ENCODE measurements around the gene ZNF74.

Gene ZNF74

DNA sequence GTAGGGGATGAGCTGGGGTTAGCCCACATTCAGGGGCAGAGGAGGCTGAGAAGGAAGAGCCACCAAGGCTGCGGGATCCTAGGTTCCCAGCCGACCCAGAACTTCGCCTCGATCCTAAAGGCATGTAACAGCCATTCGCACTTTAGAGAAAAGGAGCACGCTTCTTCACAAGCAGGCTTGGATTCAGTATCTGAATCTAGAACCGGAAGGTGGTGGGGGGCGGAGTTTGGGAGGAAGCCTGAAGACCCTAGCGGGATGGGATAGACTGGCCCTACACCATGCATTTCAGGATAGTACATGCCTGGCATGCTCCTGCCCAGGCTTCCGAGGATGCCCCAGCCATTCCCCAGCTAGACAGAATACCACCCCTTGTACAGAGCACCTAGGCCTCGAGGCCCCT lies 39.2 kb downstream of the ZNF74 start:
- DNase-seq (ENCODE audit: low read depth): no peak

DNA sequence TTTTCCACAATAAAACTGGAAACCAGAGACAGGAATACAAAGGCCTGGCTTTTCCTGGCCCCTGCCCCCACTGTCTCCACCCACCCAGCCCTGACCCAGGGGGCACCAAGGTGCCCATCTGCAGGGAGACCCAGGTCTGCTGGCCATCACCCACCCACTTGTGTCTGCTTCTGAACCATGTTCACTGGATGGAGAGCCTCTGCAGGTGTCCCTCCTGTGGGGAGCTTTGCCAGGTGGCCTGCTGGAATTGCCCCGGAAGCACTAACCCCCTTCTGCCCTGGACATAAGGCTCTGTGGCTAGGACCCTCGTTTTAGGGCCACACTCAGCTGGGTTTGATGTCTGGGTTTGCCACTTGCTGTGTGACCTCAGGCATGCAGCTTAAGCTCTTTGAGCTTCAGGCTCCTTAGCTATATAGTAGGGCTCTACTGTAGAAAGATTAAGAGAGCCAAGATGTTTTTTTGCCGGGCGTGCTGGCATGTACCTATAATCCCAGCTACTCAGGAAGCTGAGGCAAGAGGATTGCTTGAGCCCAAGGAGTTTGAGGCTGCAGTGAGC lies 39.8 kb downstream of the ZNF74 start:
- DNase-seq (ENCODE audit: low read depth): no peak

DNA sequence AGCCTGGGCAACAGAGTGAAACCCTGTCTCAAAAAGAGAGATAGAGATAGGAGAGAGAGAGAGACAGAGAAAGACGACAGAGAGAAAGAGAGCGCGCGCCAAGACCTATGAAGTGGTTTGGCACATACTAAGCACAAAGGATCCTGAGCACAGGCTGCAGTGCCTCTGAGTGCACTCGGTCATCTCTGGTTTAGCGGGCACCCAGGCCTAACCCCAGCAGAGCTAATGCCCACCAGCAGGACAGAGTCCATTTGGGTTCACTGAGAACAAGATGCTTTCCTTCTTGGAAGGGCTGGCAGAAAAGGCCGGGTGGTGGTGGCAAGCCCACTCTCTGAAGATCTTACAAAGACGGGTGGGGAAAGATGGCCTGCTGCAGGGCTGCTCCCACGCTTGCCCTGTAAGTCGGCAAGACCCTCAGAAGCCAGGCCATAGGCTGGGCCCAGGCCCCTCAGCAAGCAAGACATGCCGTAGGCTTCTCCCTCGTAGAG lies 40.4 kb downstream of the ZNF74 start:
- DNase-seq (ENCODE audit: low read depth): no peak

DNA sequence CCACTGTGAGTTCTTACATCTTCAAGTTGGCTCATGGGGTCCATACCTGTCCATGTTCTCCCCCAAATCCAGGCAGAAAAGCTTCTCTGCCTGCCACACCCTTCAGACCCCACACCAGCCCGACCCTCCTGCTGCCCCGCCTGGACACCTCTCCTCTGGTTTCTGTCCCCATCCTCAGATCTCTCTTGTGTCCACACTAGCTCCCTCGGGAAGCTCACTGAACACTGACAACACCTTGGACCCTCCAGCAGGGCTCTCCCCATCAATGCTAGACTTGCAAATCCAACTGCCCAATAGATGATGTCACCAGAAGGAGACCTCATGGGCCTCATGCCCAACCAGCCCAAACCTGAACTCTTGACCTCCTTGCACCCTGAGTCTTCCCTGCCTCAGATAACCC lies 40.8 kb downstream of the ZNF74 start:
- no peak for DNase-seq (ENCODE audit: low read depth)

DNA sequence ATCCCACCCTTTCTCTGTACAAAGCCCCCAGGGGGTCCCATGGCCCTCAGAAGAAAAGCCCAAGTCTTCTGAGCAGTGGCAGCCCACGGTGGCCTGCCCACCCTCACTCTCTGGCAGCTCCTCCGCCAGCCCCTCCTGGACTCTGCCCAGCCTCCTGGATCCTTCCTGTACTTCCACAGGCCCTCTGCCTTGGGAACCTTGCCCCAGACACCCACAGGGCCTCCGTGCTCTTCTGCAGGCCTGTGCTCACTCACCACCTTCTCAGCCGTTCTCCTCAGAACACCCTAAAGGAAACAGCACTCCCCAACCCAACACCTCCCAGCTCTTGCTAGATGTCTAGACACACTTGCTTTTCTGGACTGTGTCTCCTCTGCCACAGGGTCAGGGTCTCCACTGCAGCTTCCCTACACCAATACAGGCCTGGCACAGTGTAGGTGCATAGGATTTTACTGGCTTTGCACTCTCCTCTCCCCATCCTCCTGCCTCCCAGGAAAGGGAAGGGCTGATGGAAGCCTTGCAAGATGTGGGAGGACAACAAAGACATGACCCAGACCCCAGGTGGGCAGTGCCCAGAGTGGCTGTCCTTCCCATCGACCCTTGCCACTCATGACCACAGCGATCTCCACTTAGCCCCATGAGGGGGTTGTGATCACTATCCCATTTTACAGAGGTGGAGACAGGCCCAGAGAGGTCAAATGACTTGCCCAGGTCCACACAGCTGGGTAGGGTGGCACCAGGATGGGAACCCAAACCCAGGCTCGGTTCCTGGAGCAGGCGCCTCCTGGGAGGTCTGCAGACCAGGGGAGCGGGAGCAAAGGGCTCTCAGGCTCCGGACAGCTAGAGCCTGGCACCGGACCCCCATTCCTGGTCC lies 41.7 kb downstream of the ZNF74 start:
- DNase-seq (ENCODE audit: low read depth): no peak

DNA sequence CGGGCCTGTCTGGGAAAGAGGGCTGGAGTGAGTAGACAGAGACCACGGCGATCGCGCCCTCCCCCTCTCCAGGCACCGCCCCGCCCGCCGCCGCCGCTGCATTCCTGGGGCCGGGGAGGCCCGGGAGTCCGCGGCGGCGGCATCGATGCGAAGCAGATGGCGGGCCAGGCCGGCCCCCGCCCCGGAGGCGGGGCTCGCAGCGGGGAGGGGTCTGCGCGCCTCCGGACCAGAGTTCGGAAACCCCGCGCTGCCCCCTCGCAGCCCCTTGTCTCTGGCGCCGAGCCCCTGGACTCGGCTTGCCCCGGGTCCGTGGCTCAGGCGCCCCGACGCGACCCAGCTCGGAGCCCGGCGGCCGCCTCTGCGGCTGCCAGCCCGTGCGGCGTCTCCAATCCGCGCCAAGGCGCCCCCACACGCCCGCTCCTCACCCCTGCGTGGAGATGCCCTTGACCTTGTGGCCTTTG lies 42.4 kb downstream of the ZNF74 start:
- no peak for DNase-seq (ENCODE audit: low read depth)

DNA sequence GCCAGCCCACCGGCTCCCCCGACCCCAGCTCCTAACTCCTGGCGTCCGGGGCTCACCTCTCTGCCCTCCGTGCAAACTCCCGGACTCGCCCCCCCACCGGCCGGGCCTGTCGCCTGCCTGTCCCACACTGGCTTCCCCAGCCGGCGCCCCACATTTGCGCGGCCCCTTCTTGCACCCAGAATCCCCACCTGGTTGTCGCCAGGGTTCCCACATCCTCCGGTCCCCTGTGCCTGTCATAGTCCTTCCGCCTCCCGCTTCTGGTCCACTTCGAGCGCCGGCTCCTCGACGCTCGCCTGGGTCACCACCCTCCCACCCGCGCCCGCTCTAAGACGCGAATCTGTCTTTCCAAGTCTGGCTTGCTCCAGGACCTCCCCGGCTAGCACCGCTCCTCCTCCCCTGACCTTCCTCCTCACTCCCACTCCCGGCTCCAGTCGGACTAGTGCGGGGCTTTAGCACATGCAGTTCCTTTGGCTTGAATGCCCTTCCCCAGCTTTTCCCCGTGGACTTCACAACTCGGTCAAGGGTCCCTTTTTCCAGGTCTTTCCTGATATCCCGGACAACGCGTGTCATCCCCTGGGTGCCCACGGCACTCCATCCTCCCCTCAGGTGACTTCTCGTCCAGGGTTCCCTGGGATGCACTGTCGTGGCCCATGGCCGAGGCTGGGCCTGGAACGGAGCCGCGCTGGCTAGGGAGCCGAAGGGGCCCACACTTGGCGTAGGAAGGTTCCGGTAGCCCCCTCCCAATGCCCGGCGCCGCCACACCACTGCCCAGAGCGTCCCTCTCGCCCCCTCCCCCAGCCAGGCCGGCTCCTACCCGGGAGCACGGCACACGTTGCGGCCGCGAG lies 43.0 kb downstream of the ZNF74 start:
- DNase-seq (ENCODE audit: low read depth): no peak

DNA sequence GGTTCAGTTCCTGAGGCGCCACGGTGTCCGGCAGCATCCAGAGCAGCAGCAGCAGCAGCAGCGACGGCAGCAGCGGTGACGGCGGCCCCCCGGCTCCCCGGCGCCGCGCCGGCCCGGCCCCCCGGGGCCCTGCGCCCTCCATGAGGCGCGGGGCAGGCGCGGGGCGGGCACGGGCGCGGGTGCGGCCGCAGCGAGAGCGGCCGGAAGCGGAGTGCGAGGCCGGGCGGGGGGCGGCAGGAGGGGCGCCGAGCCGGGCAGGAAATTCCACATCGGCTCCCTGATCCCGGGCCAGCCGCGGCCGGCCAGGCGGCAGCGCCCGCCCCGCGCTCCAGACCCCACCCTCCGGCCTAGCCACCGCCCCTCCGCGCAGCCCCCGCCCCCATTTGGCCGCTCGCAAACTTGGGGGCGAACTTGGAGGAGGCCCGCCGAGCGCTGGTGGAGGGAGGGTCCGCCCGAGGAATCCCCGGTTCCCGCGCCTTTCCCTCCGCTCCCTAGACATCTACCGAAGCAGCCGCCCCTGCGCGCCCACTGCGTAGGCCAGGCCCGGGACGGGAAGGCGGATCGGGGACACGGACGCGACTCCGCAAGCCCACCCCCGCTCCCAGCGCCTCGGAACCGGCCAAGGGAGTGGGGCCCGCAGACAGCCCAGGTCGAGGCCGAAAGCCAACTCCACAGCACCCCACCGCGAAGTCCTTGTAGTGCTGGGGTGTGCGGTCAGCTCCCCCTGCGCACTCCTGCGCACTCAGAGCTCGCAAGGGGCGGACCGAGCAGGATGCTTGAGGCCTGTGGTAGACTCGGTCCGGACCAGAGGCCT lies 43.9 kb downstream of the ZNF74 start, which contains the start of gene SCARF2:
Gene SCARF2, minus strand, starts transcription at position 213 of the 814 bp plus-strand sequence. Its CDS starts 71 bp downstream, at position 142.
- DNase-seq (ENCODE audit: low read depth): no peak

DNA sequence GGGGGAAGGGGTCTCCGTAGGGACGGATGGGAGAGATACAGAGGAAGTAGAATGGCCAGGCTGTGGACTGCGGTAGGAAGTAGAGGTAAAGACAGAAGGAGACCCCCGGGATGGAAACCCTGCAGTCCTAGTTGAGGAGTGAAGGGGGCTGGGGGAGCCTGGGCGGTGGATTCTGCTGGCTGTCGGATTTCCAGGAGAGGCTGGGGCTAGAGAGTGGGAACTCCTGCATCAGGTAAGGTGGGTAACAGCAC lies 44.4 kb downstream of the ZNF74 start:
- DNase-seq (ENCODE audit: low read depth): no peak

DNA sequence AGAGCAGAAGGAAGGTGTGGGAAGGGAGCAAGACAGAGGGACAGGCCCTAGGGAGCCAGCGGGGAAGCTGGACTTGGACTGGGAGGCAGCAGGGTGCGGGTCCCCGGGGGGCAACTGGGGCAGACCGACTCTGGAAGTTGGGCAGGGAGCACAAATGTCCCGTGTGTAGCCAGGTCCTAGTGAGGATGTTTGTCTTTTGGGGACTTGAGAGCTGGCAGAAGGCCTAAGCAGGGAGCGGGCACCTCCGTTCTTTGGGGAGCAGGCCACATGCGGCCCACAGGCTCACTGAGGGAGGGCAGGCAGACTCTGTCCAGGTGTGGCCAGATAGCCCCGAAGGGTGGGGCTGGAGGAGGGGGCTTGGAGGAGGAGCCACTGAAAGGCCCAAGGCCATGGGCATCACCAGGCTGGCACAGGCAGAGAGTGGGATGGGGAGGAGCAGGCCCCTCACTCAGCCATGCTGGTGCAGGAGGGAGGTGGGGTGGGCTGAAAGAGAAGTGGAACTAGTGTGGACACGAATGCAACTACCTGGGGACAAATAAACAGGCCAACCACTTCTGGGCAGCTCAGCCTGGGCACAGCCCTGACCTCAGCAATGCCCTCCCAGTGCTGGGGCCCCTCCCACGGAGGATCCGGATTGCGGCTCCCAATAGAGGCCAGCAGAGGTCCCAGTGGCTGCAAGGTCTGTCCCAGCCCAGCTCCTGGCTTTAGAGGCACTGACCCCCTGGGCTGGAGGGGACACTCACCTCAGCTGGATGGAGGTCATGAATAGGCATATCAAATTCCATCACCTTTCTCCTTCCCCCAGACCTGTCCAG lies 44.9 kb downstream of the ZNF74 start:
- no peak for DNase-seq (ENCODE audit: low read depth)

DNA sequence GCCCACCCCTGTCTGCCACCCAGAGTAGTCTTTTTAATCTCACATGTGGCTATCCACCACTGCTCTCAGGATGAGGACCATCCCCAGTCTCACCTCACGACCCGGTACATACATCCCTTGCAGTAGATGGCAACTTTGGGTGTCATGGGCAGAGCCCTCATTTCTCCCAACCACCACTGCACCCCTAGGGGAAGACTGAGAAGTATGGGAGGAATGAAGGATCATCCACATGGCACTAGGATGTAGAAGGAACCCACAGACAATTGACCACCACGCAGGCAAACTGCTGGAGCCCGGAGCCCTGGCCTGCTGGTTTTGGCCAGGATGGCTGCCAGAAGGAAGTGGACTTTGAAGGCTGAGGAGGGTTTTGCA lies 45.6 kb downstream of the ZNF74 start:
- DNase-seq (ENCODE audit: low read depth): no peak

DNA sequence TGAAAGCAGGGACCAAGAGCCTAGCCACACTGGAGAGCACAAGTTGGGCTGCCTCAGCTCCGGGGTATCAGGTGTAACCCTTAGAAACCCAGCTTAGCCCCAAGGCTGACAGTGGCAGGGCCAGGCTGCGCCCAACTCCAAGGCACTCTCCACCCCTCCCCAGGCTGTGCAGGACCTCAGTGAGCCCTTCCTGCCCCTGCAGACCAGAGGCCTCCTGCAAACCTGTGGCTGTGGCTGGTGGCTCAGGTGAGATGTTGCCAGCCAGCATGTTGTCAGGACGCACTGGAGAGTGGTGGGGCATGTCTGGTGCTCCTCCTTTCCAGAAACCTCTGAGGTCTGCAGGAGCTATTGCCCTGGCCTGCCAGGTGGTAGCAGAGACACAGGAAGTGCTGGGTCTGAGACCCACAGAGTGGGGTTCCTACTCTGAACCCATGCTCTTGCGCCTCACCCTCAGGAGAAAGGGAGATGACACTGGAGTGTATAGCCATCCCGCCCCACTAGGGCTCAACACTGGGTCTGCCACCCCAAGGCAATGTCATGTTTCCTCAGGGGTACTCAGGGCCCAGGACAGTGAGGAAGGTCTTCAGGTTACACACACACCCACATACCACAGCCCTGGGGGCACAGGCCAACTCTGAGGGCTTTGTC lies 46.1 kb downstream of the ZNF74 start:
- no peak for DNase-seq (ENCODE audit: low read depth)

DNA sequence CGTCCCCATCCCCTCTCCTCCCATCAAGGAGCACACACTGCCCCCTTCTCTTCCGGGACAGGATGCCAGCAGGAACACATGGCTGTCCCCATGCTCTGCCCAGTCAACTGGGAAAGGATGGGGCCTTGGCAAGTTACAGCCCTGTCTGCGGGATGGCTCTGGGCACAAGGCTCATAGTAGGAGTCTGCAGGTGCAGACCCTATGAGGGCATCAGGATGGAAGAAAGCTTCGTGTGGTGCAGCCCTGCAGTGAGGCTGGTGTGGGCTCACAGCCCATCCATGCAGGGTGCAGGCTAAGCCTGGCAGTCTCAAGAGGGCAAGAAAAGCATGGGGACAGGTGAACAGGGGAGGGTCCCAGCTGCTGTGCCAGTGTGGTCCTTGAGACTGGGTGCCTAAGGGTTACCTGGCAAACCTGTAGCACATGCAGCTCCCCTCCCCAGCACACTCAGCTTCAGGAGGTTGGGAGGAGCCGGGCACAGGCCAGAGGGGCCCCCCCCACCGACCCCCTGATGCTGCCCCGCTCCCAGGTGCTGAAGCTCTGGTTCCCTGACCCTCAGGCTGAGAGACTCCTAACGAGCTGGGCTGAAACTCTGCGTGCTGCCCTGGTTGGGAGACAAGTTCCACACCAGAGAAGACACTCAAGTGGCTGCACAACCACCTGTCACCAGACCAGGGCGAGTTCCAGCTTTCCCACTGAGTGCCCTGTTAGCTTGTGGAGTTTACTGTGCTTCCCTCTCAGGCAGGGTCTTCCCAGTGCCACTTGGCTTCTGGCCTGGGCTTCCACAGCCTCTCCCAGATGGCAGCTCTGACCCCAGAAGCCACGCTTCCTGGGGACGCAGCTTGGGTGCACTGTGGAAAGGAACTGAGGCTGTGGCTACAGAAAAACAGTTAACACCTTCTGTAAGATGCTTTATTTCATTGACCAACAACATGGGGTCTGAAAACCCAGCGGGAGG lies 47.0 kb downstream of the ZNF74 start:
- no peak for DNase-seq (ENCODE audit: low read depth)

DNA sequence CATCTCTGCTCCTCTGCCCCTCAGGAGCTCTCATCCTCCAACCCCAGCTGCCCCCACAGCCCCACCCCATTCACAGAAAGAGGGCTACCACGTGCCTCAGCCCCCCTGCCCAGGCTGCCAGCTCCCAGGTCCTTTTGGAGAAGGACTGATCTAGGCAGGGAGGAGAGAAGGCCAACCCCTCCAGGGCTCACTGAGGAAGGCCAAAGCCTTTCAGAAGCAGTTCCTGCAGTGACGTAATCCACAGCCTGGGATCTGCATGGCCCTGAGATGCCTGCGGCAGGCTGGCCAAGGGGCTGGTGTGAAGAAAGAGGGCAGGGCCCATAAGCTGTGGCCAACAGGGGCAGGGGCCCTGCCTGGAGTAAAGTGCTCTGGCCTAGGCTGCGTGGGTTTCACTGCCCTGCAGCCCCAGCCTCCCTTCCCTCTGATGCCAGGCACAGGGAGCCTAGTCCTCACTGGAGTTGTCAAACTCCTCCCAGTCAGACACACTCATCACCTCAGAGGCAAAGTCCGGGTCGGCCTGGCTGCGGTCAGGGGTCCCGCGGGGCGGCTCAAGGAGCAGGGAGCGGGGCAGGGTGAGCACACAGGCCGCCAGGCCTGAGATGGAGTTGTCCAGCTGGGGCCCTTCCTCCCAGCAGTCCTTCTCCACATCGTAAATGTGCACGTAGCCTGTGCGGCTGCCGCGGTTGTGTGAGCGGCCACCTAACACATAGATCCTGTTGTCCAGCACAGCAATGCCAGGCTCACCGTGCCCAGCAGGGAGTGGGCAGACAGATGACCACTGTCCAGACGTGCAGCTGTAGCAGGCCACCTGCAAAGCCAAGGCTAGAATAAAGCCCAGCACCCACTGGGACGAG lies 47.9 kb downstream of the ZNF74 start:
- DNase-seq (ENCODE audit: low read depth): no peak

DNA sequence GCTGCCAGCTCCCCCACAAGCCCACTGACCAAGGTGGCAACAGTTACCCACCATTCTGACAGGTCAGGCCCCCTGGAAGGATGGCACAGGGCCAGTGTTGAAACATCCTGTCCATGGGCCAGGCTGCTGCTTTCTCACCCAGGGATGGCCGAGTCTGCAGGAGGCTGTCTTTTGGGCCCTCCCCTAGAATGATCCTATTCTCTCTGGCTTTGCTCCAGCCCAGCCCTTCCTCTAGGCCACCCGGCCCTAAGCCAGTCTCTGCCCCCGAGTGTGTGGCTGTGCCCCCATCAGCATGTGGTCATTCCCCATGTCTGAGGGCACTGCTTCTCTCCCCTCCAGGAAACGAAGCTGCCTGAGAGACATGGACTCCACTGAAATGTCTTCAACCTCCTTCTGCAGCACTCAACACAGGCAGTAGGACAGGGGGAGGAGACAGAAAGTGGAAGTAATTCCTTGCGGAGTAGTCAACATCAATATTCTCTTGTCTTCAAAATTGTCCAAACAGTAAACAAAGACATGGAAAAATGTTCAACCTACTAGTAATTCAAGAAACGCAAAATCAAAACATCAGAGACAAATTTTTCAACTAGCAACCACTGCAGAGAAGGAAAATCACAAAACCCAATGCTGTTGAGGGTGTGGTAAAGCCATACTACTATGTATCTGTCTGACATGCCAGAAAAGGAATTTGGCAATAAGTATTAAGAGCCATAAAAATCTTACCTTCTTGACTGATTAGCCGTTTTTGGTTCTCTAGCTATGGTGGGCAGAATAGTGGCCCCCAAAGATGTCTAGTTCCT lies 48.7 kb downstream of the ZNF74 start:
- DNase-seq (ENCODE audit: low read depth): no peak

DNA sequence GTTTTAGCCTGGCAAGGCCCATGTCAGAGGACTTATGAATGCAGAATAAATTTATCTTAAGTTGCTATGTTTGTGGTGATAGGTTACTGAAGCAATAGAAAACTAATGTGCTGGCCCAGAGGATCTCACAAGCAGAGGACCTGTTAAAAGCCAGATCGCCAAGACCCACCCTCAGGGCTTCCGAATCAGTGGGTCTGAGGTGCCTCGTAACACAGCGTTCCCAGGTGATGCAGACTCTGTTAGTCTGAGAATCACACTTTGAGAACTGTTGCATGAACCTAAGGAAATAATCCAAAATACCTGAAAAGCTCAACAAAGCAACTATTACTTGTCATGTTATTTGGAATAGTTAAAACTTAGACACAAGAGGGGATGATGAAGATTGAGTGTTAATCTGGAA lies 50.4 kb downstream of the ZNF74 start:
- no peak for DNase-seq (ENCODE audit: low read depth)

DNA sequence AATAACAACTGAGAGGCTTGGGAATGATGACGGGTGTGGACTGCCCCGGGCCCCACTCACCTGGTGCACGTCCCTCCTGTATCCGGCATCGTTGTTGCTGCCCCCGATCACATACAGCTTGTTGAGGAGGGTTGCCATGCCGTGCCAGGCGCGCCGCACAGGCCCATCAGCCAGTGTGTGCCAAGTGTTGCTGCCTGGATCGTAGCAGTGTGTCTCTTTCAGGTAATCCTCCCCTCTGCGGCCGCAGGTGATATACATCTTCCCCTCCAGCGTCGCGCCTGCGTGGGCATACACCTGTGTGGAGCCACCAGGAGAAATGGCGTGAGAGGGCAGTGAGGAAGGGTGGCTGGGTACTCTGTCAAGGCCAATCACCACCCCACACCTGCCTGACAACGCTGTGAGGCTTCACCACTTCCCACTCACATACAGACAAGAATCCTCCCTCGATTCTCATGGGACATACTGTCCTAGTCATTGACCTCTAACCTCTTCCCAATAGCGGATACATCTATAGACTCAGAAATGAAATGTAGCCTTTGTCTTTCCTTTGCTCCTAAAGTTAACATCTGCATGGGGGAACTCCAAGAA lies 52.5 kb downstream of the ZNF74 start:
- DNase-seq (ENCODE audit: low read depth): no peak

Measured in stimulated activated CD4-positive, alpha-beta T cell treated with anti-CD3 and anti-CD28 coated beads, Interleukin-2, amount 100 ng/mL, for 4 hours (primary cell).